GM19023 (cell line): Measurements from ENCODE around the gene PTPRE.

Experiments used
- ATAC-seq: cut with Tn5 transposase; IDR thresholded peaks from one replicate; pipeline ENCODE4 v1.9.1; 2021; ENCODE audit warnings: mild to moderate bottlenecking, moderate library complexity; ENCODE audit not compliant: unreplicated experiment

The PTPRE gene

GRCh38 chr10:127947211-127947610, 40.3 kb downstream of the PTPRE start:
- ATAC-seq: no peak

GRCh38 chr10:127948791-127949190, 41.9 kb downstream of the PTPRE start:
- no peak for ATAC-seq

GRCh38 chr10:127949831-127950230, 42.9 kb downstream of the PTPRE start:
- ATAC-seq: no peak

- no peak for ATAC-seq
Measured at GRCh38 chr10:127951861-127952574, 45.1 kb downstream of the PTPRE start.

GRCh38 chr10:127952575-127952869, 45.6 kb downstream of the PTPRE start:
- no peak for ATAC-seq

GRCh38 chr10:127952918-127953317, 46.0 kb downstream of the PTPRE start:
- no peak for ATAC-seq

- ATAC-seq: no peak
Measured at GRCh38 chr10:127953876-127954275, 47.0 kb downstream of the PTPRE start.

GRCh38 chr10:127959428-127959827, 52.5 kb downstream of the PTPRE start:
- ATAC-seq: no peak

GRCh38 chr10:127961071-127961470, 54.2 kb downstream of the PTPRE start:
- no peak for ATAC-seq

- ATAC-seq: no peak
Measured at GRCh38 chr10:127962205-127962604, 55.3 kb downstream of the PTPRE start.

- no peak for ATAC-seq
Measured at GRCh38 chr10:127963136-127963535, 56.2 kb downstream of the PTPRE start.

- ATAC-seq: no peak
Measured at GRCh38 chr10:127964621-127965020, 57.7 kb downstream of the PTPRE start.

- ATAC-seq: no peak
Measured at GRCh38 chr10:127966875-127967274, 60.0 kb downstream of the PTPRE start.

GRCh38 chr10:127968027-127968441, 61.1 kb downstream of the PTPRE start:
- ATAC-seq: no peak

- ATAC-seq: no peak
Measured at GRCh38 chr10:127968659-127969058, 61.8 kb downstream of the PTPRE start.

- no peak for ATAC-seq
Measured at GRCh38 chr10:127971101-127971946, 64.4 kb downstream of the PTPRE start.

- ATAC-seq: no peak
Measured at GRCh38 chr10:127971963-127972615, 65.2 kb downstream of the PTPRE start.

- ATAC-seq: no peak
Measured at GRCh38 chr10:127972751-127973357, 66.0 kb downstream of the PTPRE start.

- no peak for ATAC-seq
Measured at GRCh38 chr10:127973791-127974311, 66.9 kb downstream of the PTPRE start.

- ATAC-seq: no peak
Measured at GRCh38 chr10:127974911-127975310, 68.0 kb downstream of the PTPRE start.

GRCh38 chr10:127976286-127976685, 69.4 kb downstream of the PTPRE start:
- ATAC-seq: no peak
